K562 (cell line): ENCODE measurements around the gene KNDC1.

Experiments used
- ELF2 ChIP-seq: fragments of 250-450 bp; sonication (Bioruptor Pico); IDR thresholded peaks from 2 replicates; pipeline ENCODE4 v1.5.0; 2021; ENCODE audit warnings: mild to moderate bottlenecking
- EP300 ChIP-seq: IDR thresholded peaks from 2 replicates; pipeline ENCODE4 v1.6.1; 2012; ENCODE audit warnings: low read length, improper control_type of control experiment
- FOSL1 ChIP-seq: fragments of 200-800 bp; sonication (Bioruptor generic); conservative IDR thresholded peaks from 2 replicates; pipeline ENCODE4 v1.6.1; 2016; ENCODE audit warnings: missing genetic modification characterization, missing compliant biosample characterization
- NFIC ChIP-seq: fragments of 450-650 bp; IDR thresholded peaks from 2 replicates; pipeline ENCODE4 v1.6.1; 2017; ENCODE audit warnings: mild to moderate bottlenecking, inconsistent platforms
- RFX5 ChIP-seq: IDR thresholded peaks from 2 replicates; pipeline ENCODE4 v1.6.1; 2011; ENCODE audit warnings: low read depth, mild to moderate bottlenecking, improper control_type of control experiment, low read length
- ZNF79 ChIP-seq: fragments of 250-450 bp; sonication (Bioruptor Pico); IDR thresholded peaks from 2 replicates; pipeline ENCODE4 v1.4.0; 2020; ENCODE audit warnings: low read depth, mild to moderate bottlenecking, moderate library complexity
- TF ChIP-seq, protein P1 (sequence below), 2 experiments: fragments of 450-650 bp; formaldehyde crosslinking in 1 of 2; IDR thresholded peaks; 2 replicates each; pipeline versions ENCODE4 v1.4.0 to v1.6.1; 2014 to 2020; ENCODE audit warnings: mild to moderate bottlenecking in 2 of 2, borderline replicate concordance in 1 of 2, low read depth in 1 of 2
- TF ChIP-seq, protein P2 (sequence below), 3 experiments: IDR thresholded peaks in 2 of 3; conservative IDR thresholded peaks in 1 of 3; 2 replicates each; pipeline ENCODE4 v1.5.1; 2011 to 2012; ENCODE audit warnings: low read length in 3 of 3, mild to moderate bottlenecking in 3 of 3, control low read depth in 2 of 3, improper control_type of control experiment in 1 of 3, inconsistent platforms in 1 of 3, low read depth in 1 of 3, mixed read lengths in 1 of 3, moderate library complexity in 1 of 3; ENCODE audit not compliant: insufficient read depth in 2 of 3

DNA sequence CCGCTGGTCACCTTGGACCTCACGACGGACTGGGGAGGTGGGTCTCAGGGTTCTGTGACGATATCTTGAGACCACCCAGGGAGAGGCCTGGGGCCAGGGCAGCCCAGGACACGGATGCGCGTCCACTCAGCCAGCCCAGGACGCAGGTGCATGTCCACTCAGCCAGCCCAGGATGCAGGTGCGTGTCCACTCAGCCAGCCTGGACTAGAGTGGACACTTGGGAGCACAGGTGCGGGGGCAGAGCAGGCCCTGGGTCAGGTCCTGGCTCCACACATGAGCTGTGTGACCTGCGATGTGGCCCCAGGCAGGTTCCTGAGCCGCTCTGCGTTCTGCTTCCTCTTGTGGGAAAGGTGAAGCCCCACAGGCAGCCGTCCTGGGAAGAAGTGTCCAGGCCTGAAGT, 22.2 kb downstream of the KNDC1 start:
- no peak for TF ChIP-seq RFX5
- TF ChIP-seq ZNF79 (CRISPR knock-in tag): no peak
- TF ChIP-seq FOSL1 (tag): no peak
- no peak for TF ChIP-seq NFIC
- TF ChIP-seq EP300: no peak
- TF ChIP-seq, protein P1, sequence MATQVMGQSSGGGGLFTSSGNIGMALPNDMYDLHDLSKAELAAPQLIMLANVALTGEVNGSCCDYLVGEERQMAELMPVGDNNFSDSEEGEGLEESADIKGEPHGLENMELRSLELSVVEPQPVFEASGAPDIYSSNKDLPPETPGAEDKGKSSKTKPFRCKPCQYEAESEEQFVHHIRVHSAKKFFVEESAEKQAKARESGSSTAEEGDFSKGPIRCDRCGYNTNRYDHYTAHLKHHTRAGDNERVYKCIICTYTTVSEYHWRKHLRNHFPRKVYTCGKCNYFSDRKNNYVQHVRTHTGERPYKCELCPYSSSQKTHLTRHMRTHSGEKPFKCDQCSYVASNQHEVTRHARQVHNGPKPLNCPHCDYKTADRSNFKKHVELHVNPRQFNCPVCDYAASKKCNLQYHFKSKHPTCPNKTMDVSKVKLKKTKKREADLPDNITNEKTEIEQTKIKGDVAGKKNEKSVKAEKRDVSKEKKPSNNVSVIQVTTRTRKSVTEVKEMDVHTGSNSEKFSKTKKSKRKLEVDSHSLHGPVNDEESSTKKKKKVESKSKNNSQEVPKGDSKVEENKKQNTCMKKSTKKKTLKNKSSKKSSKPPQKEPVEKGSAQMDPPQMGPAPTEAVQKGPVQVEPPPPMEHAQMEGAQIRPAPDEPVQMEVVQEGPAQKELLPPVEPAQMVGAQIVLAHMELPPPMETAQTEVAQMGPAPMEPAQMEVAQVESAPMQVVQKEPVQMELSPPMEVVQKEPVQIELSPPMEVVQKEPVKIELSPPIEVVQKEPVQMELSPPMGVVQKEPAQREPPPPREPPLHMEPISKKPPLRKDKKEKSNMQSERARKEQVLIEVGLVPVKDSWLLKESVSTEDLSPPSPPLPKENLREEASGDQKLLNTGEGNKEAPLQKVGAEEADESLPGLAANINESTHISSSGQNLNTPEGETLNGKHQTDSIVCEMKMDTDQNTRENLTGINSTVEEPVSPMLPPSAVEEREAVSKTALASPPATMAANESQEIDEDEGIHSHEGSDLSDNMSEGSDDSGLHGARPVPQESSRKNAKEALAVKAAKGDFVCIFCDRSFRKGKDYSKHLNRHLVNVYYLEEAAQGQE (IDR thresholded peaks at IDR 0.05; ENCODE audit: borderline replicate concordance): no peak
- TF ChIP-seq, protein P1 (CRISPR knock-in tag; IDR thresholded peaks at IDR 0.05; ENCODE audit: low read depth): no peak
- TF ChIP-seq, protein P2, sequence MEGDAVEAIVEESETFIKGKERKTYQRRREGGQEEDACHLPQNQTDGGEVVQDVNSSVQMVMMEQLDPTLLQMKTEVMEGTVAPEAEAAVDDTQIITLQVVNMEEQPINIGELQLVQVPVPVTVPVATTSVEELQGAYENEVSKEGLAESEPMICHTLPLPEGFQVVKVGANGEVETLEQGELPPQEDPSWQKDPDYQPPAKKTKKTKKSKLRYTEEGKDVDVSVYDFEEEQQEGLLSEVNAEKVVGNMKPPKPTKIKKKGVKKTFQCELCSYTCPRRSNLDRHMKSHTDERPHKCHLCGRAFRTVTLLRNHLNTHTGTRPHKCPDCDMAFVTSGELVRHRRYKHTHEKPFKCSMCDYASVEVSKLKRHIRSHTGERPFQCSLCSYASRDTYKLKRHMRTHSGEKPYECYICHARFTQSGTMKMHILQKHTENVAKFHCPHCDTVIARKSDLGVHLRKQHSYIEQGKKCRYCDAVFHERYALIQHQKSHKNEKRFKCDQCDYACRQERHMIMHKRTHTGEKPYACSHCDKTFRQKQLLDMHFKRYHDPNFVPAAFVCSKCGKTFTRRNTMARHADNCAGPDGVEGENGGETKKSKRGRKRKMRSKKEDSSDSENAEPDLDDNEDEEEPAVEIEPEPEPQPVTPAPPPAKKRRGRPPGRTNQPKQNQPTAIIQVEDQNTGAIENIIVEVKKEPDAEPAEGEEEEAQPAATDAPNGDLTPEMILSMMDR (IDR thresholded peaks at IDR 0.05 in 2 of 3, conservative IDR thresholded peaks at IDR 0.05 in 1 of 3; ENCODE audit: insufficient read depth in 2 of 3, low read depth in 1 of 3, low read length in 3 of 3): no peak
- TF ChIP-seq ELF2 (CRISPR knock-in tag): no peak
